Activated CD4-positive, alpha-beta memory T cell treated with anti-CD3 and anti-CD28 coated beads for 36 hours (primary cell): Measurements from ENCODE around the gene SDK2. TPM values are rescaled to one million over a fixed set of nuclear protein-coding genes. Genes with fewer than 3 reads are reported as not detected.

ENCODE experiments used
- CTCF ChIA-PET: fragments of 350-600 bp; sonication (Branson Sonifier 250); formaldehyde crosslinking; loops from one replicate; lab custom pipeline; 2021; ENCODE audit warnings: antibody characterized with exemption, inconsistent platforms; lab: Charles Lee
- POLR2A ChIA-PET: fragments of 350-600 bp; sonication (Branson Sonifier 250); formaldehyde crosslinking; loops from one replicate; lab custom pipeline; 2021; ENCODE audit warnings: antibody characterized with exemption; lab: Charles Lee
- DNase-seq: peaks from one replicate; pipeline ENCODE4 v3.0.0-alpha.2; 2020
- H3K27ac Mint-ChIP-seq: one replicate; pipeline ENCODE4 v1.8.0; 2021; ENCODE audit warnings: mixed read lengths
- H3K27me3 Mint-ChIP-seq: one replicate; pipeline ENCODE4 v1.8.0; 2021; ENCODE audit warnings: mixed read lengths
- H3K36me3 Mint-ChIP-seq: one replicate; pipeline ENCODE4 v1.8.0; 2021; ENCODE audit warnings: mixed read lengths
- H3K4me1 Mint-ChIP-seq: one replicate; pipeline ENCODE4 v1.8.0; 2021; ENCODE audit warnings: low read depth, mixed read lengths
- H3K4me3 Mint-ChIP-seq: one replicate; pipeline ENCODE4 v1.8.0; 2021; ENCODE audit warnings: mild to moderate bottlenecking, mixed read lengths
- H3K9me3 Mint-ChIP-seq: one replicate; pipeline ENCODE4 v1.8.0; 2021; ENCODE audit warnings: mixed read lengths
- intact Hi-C: fragments of 100-400 bp; cut with micrococcal nuclease; formaldehyde crosslinking; loops from one replicate; pipeline ENCODE4 v1.15.1; 2023
- total RNA-seq, 2 experiments: library from RNA; stranded (reverse); gene quantifications; one replicate each; pipeline ENCODE4 v1.2.3, GENCODE V29; 2021

The SDK2 gene
- total RNA-seq, 2 experiments from 2014 or later: 0.05 to 0.12 TPM

GRCh38 chr17:73678999-73679398 is 34.8 kb upstream of the SDK2 start:
- peaks cover 2% of the 10 kb centered on the region for H3K36me3 Mint-ChIP-seq
- intact Hi-C loops: no loop called here
- H3K27me3 Mint-ChIP-seq: peaks cover 9% of the 10 kb centered on the region
- H3K4me3 Mint-ChIP-seq: no peak overlapping the region
- no peak overlapping the region for H3K27ac Mint-ChIP-seq
- POLR2A ChIA-PET: no interaction called here
- DNase-seq: no peak
- CTCF ChIA-PET: no interaction called here
- H3K4me1 Mint-ChIP-seq: no peaks in the 10 kb centered on the region
- peaks cover 9% of the 10 kb centered on the region for H3K9me3 Mint-ChIP-seq

GRCh38 chr17:73669771-73670170 is 25.5 kb upstream of the SDK2 start:
- CTCF ChIA-PET: no interaction called here
- Mint-ChIP-seq H3K36me3 (peaks cover 3% of the 10 kb centered on the region), H3K27me3 (peaks cover 1% of the 10 kb centered on the region), H3K9me3 (peaks cover 11% of the 10 kb centered on the region), H3K4me1 (peaks cover 21% of the 10 kb centered on the region), H3K27ac (no peak overlapping the region), H3K4me3 (no peak overlapping the region)
- intact Hi-C loops: no loop called here
- no peak for DNase-seq
- POLR2A ChIA-PET: no interaction called here

GRCh38 chr17:73667181-73667959 is 23.1 kb upstream of the SDK2 start:
- intact Hi-C loops: no loop called here
- Mint-ChIP-seq H3K9me3 (peaks cover 11% of the 10 kb centered on the region), H3K27me3 (no peaks in the 10 kb centered on the region), H3K36me3 (peaks cover 3% of the 10 kb centered on the region), H3K27ac (no peak overlapping the region), H3K4me1 (peaks cover 21% of the 10 kb centered on the region), H3K4me3 (no peak overlapping the region)
- ChIA-PET CTCF (interaction anchor here (0.6 to 0.7 kb wide), 2 partner anchors 238 to 246 kb away, joined by 3 to 4 read pairs; no protein-coding TSS in a partner anchor), POLR2A (no interaction called here)
- peak; percentile 32 for DNase-seq

- no peak for DNase-seq
- ChIA-PET POLR2A (no interaction called here), CTCF (no interaction called here)
- Mint-ChIP-seq H3K4me1 (peaks cover 21% of the 10 kb centered on the region), H3K36me3 (no peaks in the 10 kb centered on the region), H3K27ac (no peak overlapping the region), H3K9me3 (no peaks in the 10 kb centered on the region), H3K27me3 (no peaks in the 10 kb centered on the region), H3K4me3 (no peak overlapping the region)
- intact Hi-C loops: no loop called here
Observed at GRCh38 chr17:73663614-73664013, 19.4 kb upstream of the SDK2 start.

- Mint-ChIP-seq H3K36me3 (no peaks in the 10 kb centered on the region), H3K4me3 (no peak overlapping the region), H3K4me1 (no peaks in the 10 kb centered on the region), H3K9me3 (no peaks in the 10 kb centered on the region), H3K27ac (no peak overlapping the region), H3K27me3 (no peaks in the 10 kb centered on the region)
- ChIA-PET POLR2A (no interaction called here), CTCF (no interaction called here)
- no peak for DNase-seq
- intact Hi-C loops: no loop called here
Observed at GRCh38 chr17:73660366-73660765, 16.1 kb upstream of the SDK2 start.

- Mint-ChIP-seq H3K4me1 (no peaks in the 10 kb centered on the region), H3K27ac (no peak overlapping the region), H3K4me3 (no peak overlapping the region), H3K27me3 (no peaks in the 10 kb centered on the region), H3K36me3 (peaks cover 8% of the 10 kb centered on the region), H3K9me3 (peaks cover 11% of the 10 kb centered on the region)
- no peak for DNase-seq
- ChIA-PET CTCF (no interaction called here), POLR2A (no interaction called here)
- intact Hi-C loops: no loop called here
Observed at GRCh38 chr17:73658821-73659515, 14.7 kb upstream of the SDK2 start.

- Mint-ChIP-seq H3K36me3 (peaks cover 8% of the 10 kb centered on the region), H3K27ac (no peak overlapping the region), H3K9me3 (peaks cover 19% of the 10 kb centered on the region), H3K4me1 (no peaks in the 10 kb centered on the region), H3K27me3 (no peaks in the 10 kb centered on the region), H3K4me3 (no peak overlapping the region)
- peak; percentile 47 for DNase-seq
- intact Hi-C loops: loop anchor here (2.0 kb wide), 1 partner anchor 53 kb away; no protein-coding TSS in a partner anchor
- ChIA-PET CTCF (interaction anchor here (1.4 kb wide), 1 partner anchor 53 kb away, joined by 3 read pairs; no protein-coding TSS in a partner anchor), POLR2A (no interaction called here)
Observed at GRCh38 chr17:73657473-73658116, 13.3 kb upstream of the SDK2 start.

GRCh38 chr17:73654241-73654640 is 10.0 kb upstream of the SDK2 start:
- H3K27ac Mint-ChIP-seq: no peak overlapping the region
- no peak for DNase-seq
- no peaks in the 10 kb centered on the region for H3K4me1 Mint-ChIP-seq
- no peaks in the 10 kb centered on the region for H3K27me3 Mint-ChIP-seq
- CTCF ChIA-PET: no interaction called here
- intact Hi-C loops: no loop called here
- peaks cover 19% of the 10 kb centered on the region for H3K9me3 Mint-ChIP-seq
- peaks cover 8% of the 10 kb centered on the region for H3K36me3 Mint-ChIP-seq
- POLR2A ChIA-PET: no interaction called here
- no peak overlapping the region for H3K4me3 Mint-ChIP-seq

GRCh38 chr17:73653810-73654209 is 9.6 kb upstream of the SDK2 start:
- H3K27ac Mint-ChIP-seq: no peak overlapping the region
- H3K4me3 Mint-ChIP-seq: no peak overlapping the region
- H3K27me3 Mint-ChIP-seq: no peaks in the 10 kb centered on the region
- peaks cover 8% of the 10 kb centered on the region for H3K36me3 Mint-ChIP-seq
- intact Hi-C loops: no loop called here
- peaks cover 19% of the 10 kb centered on the region for H3K9me3 Mint-ChIP-seq
- no peaks in the 10 kb centered on the region for H3K4me1 Mint-ChIP-seq
- POLR2A ChIA-PET: no interaction called here
- DNase-seq: no peak
- CTCF ChIA-PET: no interaction called here

- Mint-ChIP-seq H3K27me3 (peaks cover 3% of the 10 kb centered on the region), H3K27ac (no peak overlapping the region), H3K4me1 (no peaks in the 10 kb centered on the region), H3K4me3 (no peak overlapping the region), H3K9me3 (peaks cover 19% of the 10 kb centered on the region), H3K36me3 (peaks cover 8% of the 10 kb centered on the region)
- ChIA-PET POLR2A (no interaction called here), CTCF (no interaction called here)
- DNase-seq: no peak
- intact Hi-C loops: no loop called here
Observed at GRCh38 chr17:73652886-73653480, 8.7 kb upstream of the SDK2 start.

- CTCF ChIA-PET: no interaction called here
- POLR2A ChIA-PET: no interaction called here
- intact Hi-C loops: no loop called here
- H3K4me1 Mint-ChIP-seq: no peaks in the 10 kb centered on the region
- no peak overlapping the region for H3K4me3 Mint-ChIP-seq
- peaks cover 8% of the 10 kb centered on the region for H3K36me3 Mint-ChIP-seq
- DNase-seq: no peak
- H3K27ac Mint-ChIP-seq: no peak overlapping the region
- peaks cover 10% of the 10 kb centered on the region for H3K27me3 Mint-ChIP-seq
- H3K9me3 Mint-ChIP-seq: peaks cover 19% of the 10 kb centered on the region
Observed at GRCh38 chr17:73650617-73651200, 6.5 kb upstream of the SDK2 start.

GRCh38 chr17:73650140-73650539 is 5.9 kb upstream of the SDK2 start:
- DNase-seq: no peak
- peaks cover 19% of the 10 kb centered on the region for H3K9me3 Mint-ChIP-seq
- peaks cover 8% of the 10 kb centered on the region for H3K36me3 Mint-ChIP-seq
- no peaks in the 10 kb centered on the region for H3K4me1 Mint-ChIP-seq
- intact Hi-C loops: no loop called here
- POLR2A ChIA-PET: no interaction called here
- peaks cover 10% of the 10 kb centered on the region for H3K27me3 Mint-ChIP-seq
- CTCF ChIA-PET: interaction anchor here (0.6 kb wide), 1 partner anchor 109 kb away, joined by 3 read pairs; no protein-coding TSS in a partner anchor
- H3K4me3 Mint-ChIP-seq: no peak overlapping the region
- no peak overlapping the region for H3K27ac Mint-ChIP-seq
